ENCODE measurements around the gene YPEL1.

DNA sequence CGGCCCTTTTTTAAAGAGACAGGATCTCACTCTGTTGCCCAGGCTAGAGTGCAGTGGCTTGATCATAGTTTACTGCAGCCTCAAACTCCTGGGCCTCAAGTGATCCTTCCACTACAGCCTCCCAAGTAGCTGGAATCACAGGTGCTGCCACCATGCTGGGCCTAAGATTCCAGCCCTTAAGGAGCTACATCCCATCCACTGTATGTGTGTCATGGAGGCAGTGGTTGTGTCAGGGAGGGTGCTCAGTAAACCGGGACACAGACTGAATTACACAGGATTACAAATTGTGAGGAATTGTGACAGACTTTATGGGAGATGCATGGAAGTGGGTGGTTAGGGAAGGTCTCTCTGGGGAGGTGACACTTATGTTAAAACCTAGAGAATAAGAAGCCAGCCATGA is 71.9 kb downstream of the YPEL1 start:
- TF ChIP-seq POLR2AphosphoS5 (IDR thresholded peaks at IDR 0.05; ENCODE audit: low read depth, low read length) (no peak), POLR2A (IDR thresholded peaks at IDR 0.05; ENCODE audit: low read depth, low read length) (no peak), PAX5 (IDR thresholded peaks at IDR 0.05; ENCODE audit: insufficient read depth, low read length, severe bottlenecking) (no peak), TAF1 (IDR thresholded peaks at IDR 0.05; ENCODE audit: low read depth, low read length) (no peak)

All from GM12891 (cell line).